ENCODE measurements around the gene SPOCK1. TPM values are rescaled to one million over a fixed set of nuclear protein-coding genes. Genes with fewer than 3 reads are reported as not detected.

SPOCK1 gene
- total and polyA plus RNA-seq, 9 of the 15 experiments (the other 6 are each of a cell fraction or from before 2014, with no cell fraction given) = 0.01 to 0.35 (median 0.04) TPM; not detected in 6

- TF ChIP-seq HCFC1 (IDR thresholded peaks at IDR 0.05; ENCODE audit: low read depth, low read length) (no peak), TAL1 (IDR thresholded peaks at IDR 0.05) (no peak), POLR2AphosphoS2 (IDR thresholded peaks at IDR 0.05; ENCODE audit: low read length) (no peak), BRCA1 (IDR thresholded peaks at IDR 0.05) (no peak), BRCA1 (CRISPR knock-in tag; IDR thresholded peaks at IDR 0.05) (no peak)
These were observed 10.6 kb downstream of the SPOCK1 start (continued) for GRCh38 chr5:137488516-137488915.

DNA sequence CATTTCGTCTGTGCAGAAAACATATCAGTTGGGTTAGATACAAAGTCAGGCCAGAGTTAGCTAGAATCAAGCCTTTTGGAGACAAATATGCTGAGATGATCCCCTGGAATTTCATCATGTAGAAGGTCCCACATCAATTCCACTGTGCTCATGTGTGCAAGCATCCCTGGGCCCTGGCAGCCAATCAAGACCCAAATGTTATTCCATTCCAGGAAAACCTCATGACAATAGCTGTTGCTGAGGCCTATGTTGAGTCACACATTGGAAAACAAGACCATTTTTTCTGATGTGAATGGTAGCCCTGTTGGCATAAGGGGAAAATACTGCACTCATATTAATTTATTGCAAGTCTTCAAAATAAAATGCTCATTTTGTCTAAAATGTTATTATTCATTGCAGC lies 11.5 kb downstream of the SPOCK1 start:
- CTCF ChIA-PET (ENCODE audit: low intra/inter-chr PET ratio) = no interaction called here

More for the DNA sequence above, 11.5 kb downstream of the SPOCK1 start:
- FAIRE-seq = no peak
- H3K9ac ChIP-seq (ENCODE audit: insufficient read depth in 1 of 2, low read depth in 2 of 2, low read length in 2 of 2) = no peak overlapping the region
- H3K9me1 ChIP-seq (ENCODE audit: control insufficient read depth, insufficient read depth, low read length) = no peaks in the 10 kb centered on the region
- H3K4me2 ChIP-seq (ENCODE audit: insufficient read depth, low read length) = no peak overlapping the region
- no peaks in the 10 kb centered on the region for H3K27me3 ChIP-seq (ENCODE audit: control insufficient read depth in 2 of 2, insufficient read depth in 2 of 2, low read length in 2 of 2)
- TF ChIP-seq TCFL5 (CRISPR knock-in tag; conservative IDR thresholded peaks at IDR 0.05) = no peak
- no peak for TF ChIP-seq IRF1 (CRISPR knock-in tag; IDR thresholded peaks at IDR 0.05; ENCODE audit: borderline replicate concordance)
- no peak overlapping the region for H3K27ac ChIP-seq (ENCODE audit: extremely low read depth, low read depth, low read length)
- H3K4me3 ChIP-seq = no peak overlapping the region
- intact Hi-C loops (cut with micrococcal nuclease) = no loop called here
- DNase-seq (ENCODE audit: extremely low read depth in 1 of 4, low spot score in 3 of 4) = no peak
- ATAC-seq = no peak
- POLR2A ChIA-PET = interaction anchor here (1.0 kb wide), 1 partner anchor 10 kb away, joined by 3 read pairs; no protein-coding TSS in a partner anchor
- no peaks in the 10 kb centered on the region for H3K79me2 ChIP-seq (ENCODE audit: control insufficient read depth, insufficient read depth, low read length)
- H2AFZ ChIP-seq (ENCODE audit: low read depth, low read length) = no peak overlapping the region
- in situ Hi-C loops (cut with MboI) = no loop called here
- no peaks in the 10 kb centered on the region for H4K20me1 ChIP-seq (replicated peaks; ENCODE audit: control insufficient read depth, insufficient read depth, low read length)
- no TSS peak for BruUV-seq (replicated peaks)
- no peaks in the 10 kb centered on the region for H3K36me3 ChIP-seq (ENCODE audit: control insufficient read depth, insufficient read depth, low read length)
- no peaks in the 10 kb centered on the region for H3K4me1 ChIP-seq (replicated peaks in 1 of 2; ENCODE audit: control insufficient read depth in 2 of 2, insufficient read depth in 2 of 2, low read length in 2 of 2)
- H3K9me3 ChIP-seq (replicated peaks; ENCODE audit: control insufficient read depth, insufficient read depth, low read depth, low read length) = no peaks in the 10 kb centered on the region
- WGBS (ENCODE audit: insufficient coverage, low coverage, missing lambda C conversion rate) = 6% methylated on average over 1 of the region's 1 CpG
